Pericardium fibroblast (primary cell): ENCODE data around the gene SNRPD2. TPM values are rescaled to one million over a fixed set of nuclear protein-coding genes. Genes with fewer than 3 reads are reported as not detected.

Experiments
- total RNA-seq: library from RNA; depleted of rRNA; stranded (reverse); fragments of >200 nt; gene quantifications from 2 replicates; pipeline ENCODE4 v1.2.3, GENCODE V29; 2015

SNRPD2 gene
- total RNA-seq: 281 and 314 TPM in 2 replicates

GRCh38 chr19:45691516-45692186, at the start of gene SNRPD2:
Gene SNRPD2, minus strand, starts transcription at chr19:45691953. Its CDS starts 65 bp downstream, at chr19:45691888.

DNA sequence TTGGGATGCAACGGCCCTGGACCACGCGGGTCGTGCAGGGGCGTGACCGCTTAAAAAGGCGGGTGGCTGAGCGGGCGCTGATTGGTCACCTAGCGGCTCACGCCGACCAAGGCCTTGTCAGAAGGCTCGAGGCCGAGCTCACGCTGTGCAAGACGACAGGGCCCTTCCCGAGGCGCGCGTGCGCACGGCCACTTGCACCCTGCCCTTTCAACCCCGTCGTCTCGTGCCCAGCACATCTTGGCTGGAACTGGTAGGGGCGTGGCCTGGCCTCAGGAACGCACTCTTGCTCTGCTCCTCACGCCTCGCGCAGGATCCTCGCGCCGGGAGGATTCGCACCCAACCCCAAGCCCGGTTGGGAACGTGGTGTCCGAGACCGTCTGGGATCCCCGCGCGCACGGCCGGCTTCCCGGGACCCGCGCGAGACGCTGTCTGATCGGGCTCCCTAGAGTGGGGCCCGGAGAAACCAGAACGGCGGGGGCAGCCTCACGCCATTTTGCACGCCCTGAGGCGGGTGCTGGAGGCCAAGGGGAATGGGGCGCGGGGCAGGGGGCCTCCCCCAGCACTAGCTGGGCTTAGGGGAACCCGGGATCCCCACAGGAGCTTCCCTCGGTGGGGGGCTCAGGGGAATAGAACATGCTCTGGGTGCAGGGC, 41.5 kb upstream of the SNRPD2 start, which contains the start of gene MEIOSIN:
Gene MEIOSIN, plus strand, starts transcription at position 280 of the 651 bp plus-strand sequence. CDS start 1,938 bp downstream, outside the sequence.

DNA sequence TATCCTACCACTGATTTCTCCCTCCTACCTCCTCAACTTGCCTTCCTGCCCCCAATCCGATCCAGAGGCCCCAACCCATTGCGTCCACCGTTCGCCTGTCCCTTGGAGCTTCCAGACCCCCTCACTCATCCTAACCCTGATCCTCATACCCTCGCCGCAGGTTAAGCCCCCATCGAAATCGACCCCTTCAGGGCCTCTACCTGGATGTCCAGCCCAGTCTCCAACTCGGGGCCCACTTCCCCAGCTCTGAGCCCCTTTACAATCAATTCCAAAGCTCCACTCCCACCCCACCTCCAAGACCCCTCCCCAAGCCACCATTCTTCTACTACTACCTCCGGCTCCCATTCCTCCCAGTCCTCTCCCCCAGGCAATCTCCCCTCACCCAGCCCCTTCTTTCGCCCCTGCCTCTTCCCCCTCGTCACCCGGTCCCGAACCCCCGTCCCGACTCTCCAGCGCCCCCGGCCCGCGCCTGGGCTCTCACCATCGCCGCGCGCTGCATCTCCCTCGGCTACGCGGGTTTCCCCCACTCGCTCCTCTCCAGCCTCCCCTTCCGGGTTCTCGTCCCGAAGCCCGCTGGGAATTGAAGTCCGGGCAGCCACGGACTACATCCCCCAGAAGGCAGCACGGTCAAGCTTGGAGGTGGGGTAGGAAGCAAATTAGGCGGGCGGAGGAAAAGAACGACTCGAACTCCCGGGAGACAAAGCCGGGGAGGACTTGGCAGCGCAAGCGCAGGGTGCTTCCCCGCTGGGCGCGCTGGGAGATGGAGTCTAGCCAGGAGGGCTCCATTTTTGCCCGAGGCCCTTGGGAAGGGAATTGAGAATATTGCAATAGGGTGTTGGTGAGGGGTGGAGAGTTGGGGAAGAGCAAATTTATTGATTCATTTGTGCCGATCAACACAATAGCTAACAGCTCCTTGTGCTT, 38.9 kb upstream of the SNRPD2 start, which contains the start of gene FBXO46:
Gene FBXO46, minus strand, starts transcription at position 529 of the 921 bp plus-strand sequence. CDS start 17,401 bp downstream, outside the sequence.

DNA sequence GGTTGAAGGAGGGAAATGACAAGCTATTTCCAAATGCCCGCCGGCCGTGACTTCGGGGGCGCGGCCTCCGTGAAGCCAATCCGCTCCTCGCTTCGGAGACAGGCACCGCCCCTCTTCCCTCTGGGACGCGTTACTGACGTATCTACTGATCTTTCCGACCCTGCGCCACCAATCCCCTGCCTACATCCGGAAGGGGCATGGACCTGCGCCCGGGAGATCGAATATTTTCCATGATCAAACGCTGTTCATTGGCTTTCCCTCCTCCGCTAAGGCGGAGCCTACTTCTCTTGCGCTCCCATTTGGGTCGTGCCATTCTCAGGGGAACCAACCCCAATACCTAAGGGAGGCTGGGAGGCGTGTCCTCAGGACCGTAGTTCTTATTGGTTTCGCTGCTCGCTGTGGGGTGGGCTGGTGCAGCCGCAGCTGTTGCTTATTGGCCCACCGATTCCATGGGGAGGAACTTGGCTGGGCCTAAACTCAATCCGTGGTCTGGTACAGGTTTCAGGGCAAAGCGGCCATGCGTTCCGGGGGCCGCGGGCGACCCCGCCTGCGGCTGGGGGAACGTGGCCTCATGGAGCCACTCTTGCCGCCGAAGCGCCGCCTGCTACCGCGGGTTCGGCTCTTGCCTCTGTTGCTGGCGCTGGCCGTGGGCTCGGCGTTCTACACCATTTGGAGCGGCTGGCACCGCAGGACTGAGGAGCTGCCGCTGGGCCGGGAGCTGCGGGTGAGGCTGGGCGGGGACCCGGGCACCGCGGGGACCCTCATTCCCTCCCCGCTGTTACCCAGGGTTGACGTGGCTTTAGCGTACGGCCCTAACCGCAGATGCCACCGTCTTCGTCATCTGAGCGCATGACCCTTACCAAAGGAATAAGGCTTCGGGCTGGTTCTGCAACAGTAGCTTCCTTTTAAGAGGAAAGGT, 693 bp upstream of the SNRPD2 start, which contains the start of gene QPCTL:
Gene QPCTL, plus strand, starts transcription at position 480 of the 919 bp plus-strand sequence. Its CDS starts 38 bp downstream, at position 518.

GRCh38 chr19:45667620-45668341, 24.0 kb downstream of the SNRPD2 start, which contains the start of gene GIPR:
Gene GIPR, plus strand, starts transcription at chr19:45668221. Its CDS starts 1,300 bp downstream, at chr19:45669521.

DNA sequence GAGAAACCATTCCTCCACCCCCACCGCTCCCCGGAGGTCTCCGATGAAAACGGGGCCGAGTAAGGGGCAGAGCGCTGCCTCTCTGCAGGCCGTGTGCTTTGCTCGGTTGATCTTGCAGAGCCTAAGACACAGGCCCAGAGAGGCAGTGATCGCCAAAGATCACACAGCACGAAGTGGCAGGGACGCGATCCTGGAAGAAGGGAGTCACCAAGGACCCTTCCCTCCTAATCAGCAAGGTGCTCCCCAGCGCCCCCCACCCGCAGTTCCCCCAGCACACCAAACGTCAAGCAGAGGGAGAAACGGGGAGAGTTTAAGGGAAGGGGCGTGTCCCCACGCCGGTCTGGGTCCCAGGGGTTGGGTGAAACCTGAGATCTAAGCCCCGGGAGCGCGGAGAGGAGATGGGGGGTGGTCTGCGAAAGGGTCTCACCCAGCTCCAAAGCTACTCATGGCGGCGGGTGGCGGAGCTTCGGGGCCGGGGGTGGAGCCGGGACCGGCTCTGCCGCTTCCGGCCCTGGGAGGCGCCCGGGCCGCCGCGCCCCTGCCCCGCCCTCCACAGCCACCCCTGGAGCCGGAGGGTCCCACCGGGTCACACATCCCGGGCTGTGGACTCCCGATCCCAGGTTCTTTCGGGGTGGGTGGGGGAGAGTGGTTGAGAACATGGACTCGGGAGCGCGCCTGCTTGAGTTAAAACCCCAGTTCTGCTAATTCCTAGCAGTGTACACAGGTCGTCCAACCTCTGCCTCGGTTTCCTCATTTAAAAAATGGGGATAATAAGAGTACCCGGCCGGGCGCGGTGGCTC, 52.6 kb downstream of the SNRPD2 start, which contains the start of gene EML2:
Gene EML2, minus strand, starts transcription at position 468 of the 800 bp plus-strand sequence. Its CDS starts 21 bp downstream, at position 447.

Other genes with a start within 250 kb of the SNRPD2 start
- gene FOSB, start 224.0 kb downstream of the SNRPD2 start, total RNA-seq: 14.2 and 53.7 TPM in 2 replicates
- gene RTN2, start 194.9 kb downstream of the SNRPD2 start, total RNA-seq: 18.8 and 21.1 TPM in 2 replicates
- gene PPM1N, start 193.5 kb downstream of the SNRPD2 start, total RNA-seq: 1.3 and 2.6 TPM in 2 replicates
- 55.0 and 120 TPM in 2 replicates for gene VASP, start 184.5 kb downstream of the SNRPD2 start, total RNA-seq
- 8.2 and 9.2 TPM in 2 replicates for gene OPA3, start 107.2 kb downstream of the SNRPD2 start, total RNA-seq
- 1.5 and 2.0 TPM in 2 replicates for gene GPR4, start 89.7 kb downstream of the SNRPD2 start, total RNA-seq
- gene EML2, start 52.6 kb downstream of the SNRPD2 start, total RNA-seq: 12.4 and 18.6 TPM in 2 replicates
- 0.12 TPM in 1 of 2 replicates, not detected in the other for gene GIPR, start 23.7 kb downstream of the SNRPD2 start, total RNA-seq
- 10.0 and 18.6 TPM in 2 replicates for gene QPCTL, start 713 bp upstream of the SNRPD2 start, total RNA-seq
- gene FBXO46, start 38.9 kb upstream of the SNRPD2 start, total RNA-seq: 8.4 and 9.7 TPM in 2 replicates
- not detected in 2 replicates for gene MEIOSIN, start 41.5 kb upstream of the SNRPD2 start, total RNA-seq
- gene SIX5, start 77.3 kb upstream of the SNRPD2 start, total RNA-seq: 26.3 and 31.2 TPM in 2 replicates
- 29.4 and 32.7 TPM in 2 replicates for gene DMPK, start 90.5 kb upstream of the SNRPD2 start, total RNA-seq
- 25.6 and 27.6 TPM in 2 replicates for gene DMWD, start 100.9 kb upstream of the SNRPD2 start, total RNA-seq
- gene RSPH6A, start 123.4 kb upstream of the SNRPD2 start, total RNA-seq: not detected in 2 replicates
- 26.5 and 45.2 TPM in 2 replicates for gene SYMPK, start 171.2 kb upstream of the SNRPD2 start, total RNA-seq
- not detected in 2 replicates for gene FOXA3, start 172.4 kb upstream of the SNRPD2 start, total RNA-seq
- 36.3 and 38.5 TPM in 2 replicates for gene IRF2BP1, start 194.2 kb upstream of the SNRPD2 start, total RNA-seq
- 4.3 and 5.0 TPM in 2 replicates for gene MYPOP, start 210.7 kb upstream of the SNRPD2 start, total RNA-seq
- not detected in 2 replicates for gene NANOS2, start 222.8 kb upstream of the SNRPD2 start, total RNA-seq